PC-9 (cell line): Measurements from ENCODE around the gene SGO2. TPM values are rescaled to one million over a fixed set of nuclear protein-coding genes. Genes with fewer than 3 reads are reported as not detected.

Experiments
- BruUV-seq: library from RNA; stranded (reverse); fragments of 400-500 nt; replicated peaks from 2 replicates; lab custom pipeline; 2021; lab: Mats Ljungman, UMichigan
- CTCF ChIA-PET: fragments of 300-600 bp; sonication (Branson Sonifier 250); formaldehyde crosslinking; loops from one replicate; lab custom pipeline; 2022; ENCODE audit warnings: antibody characterized with exemption; lab: Charles Lee
- POLR2A ChIA-PET: fragments of 300-600 bp; sonication (Branson Sonifier 250); formaldehyde crosslinking; loops from one replicate; lab custom pipeline; 2022; ENCODE audit warnings: antibody characterized with exemption; ENCODE audit not compliant: unreplicated experiment; lab: Charles Lee
- DNase-seq, 2 experiments: peaks; one replicate each; pipeline versions ENCODE4 v3.0.0 to v3.0.0-alpha.2; 2015 to 2022; ENCODE audit warnings: mixed read lengths in 1 of 2
- H2AFZ ChIP-seq: fragments of 200-600 bp; sonication (generic); 2 replicates; pipeline ENCODE4 v1.8.1; 2017; ENCODE audit warnings: antibody characterized with exemption
- H3F3A ChIP-seq: fragments of 200-600 bp; sonication (generic); 2 replicates; pipeline ENCODE4 v1.8.1; 2017; ENCODE audit warnings: antibody characterized with exemption, mild to moderate bottlenecking, low read depth; ENCODE audit not compliant: insufficient read depth
- H3K27ac ChIP-seq: fragments of 200-600 bp; sonication (generic); 2 replicates; pipeline ENCODE4 v1.6.1; 2016; ENCODE audit warnings: mixed run types
- H3K27me3 ChIP-seq: fragments of 200-600 bp; sonication (generic); 2 replicates; pipeline ENCODE4 v1.6.1; 2016; ENCODE audit warnings: low read depth, mixed run types; ENCODE audit not compliant: insufficient read depth
- H3K36me3 ChIP-seq: fragments of 200-600 bp; sonication (generic); 2 replicates; pipeline ENCODE4 v1.6.1; 2016; ENCODE audit warnings: low read depth, mixed run types
- H3K4me1 ChIP-seq: fragments of 200-600 bp; sonication (generic); replicated peaks from 2 replicates; pipeline ENCODE4 v1.6.1; 2016; ENCODE audit warnings: mixed run types; ENCODE audit not compliant: insufficient read depth
- H3K4me2 ChIP-seq: fragments of 200-600 bp; sonication (generic); 2 replicates; pipeline ENCODE4 v1.6.1; 2017; ENCODE audit warnings: mixed run types
- H3K4me3 ChIP-seq: fragments of 200-600 bp; sonication (generic); 2 replicates; pipeline ENCODE4 v1.6.1; 2016; ENCODE audit warnings: mixed run types
- H3K79me2 ChIP-seq: fragments of 200-600 bp; sonication (generic); 2 replicates; pipeline ENCODE4 v1.6.1; 2017; ENCODE audit warnings: low read depth, mixed run types
- H3K9me2 ChIP-seq: fragments of 200-600 bp; sonication (generic); 2 replicates; pipeline ENCODE4 v1.8.1; 2017; ENCODE audit warnings: mild to moderate bottlenecking; ENCODE audit not compliant: insufficient read depth
- H3K9me3 ChIP-seq: fragments of 200-600 bp; sonication (generic); 2 replicates; pipeline ENCODE4 v1.8.1; 2016; ENCODE audit warnings: low read depth; ENCODE audit not compliant: insufficient read depth
- H4K20me1 ChIP-seq: fragments of 200-600 bp; sonication (generic); 2 replicates; pipeline ENCODE4 v1.8.1; 2017; ENCODE audit not compliant: insufficient read depth
- EZH2 ChIP-seq: fragments of 200-600 bp; sonication (generic); IDR thresholded peaks from 2 replicates; pipeline ENCODE4 v1.8.0; 2017; ENCODE audit warnings: antibody characterized with exemption, low read depth
- intact Hi-C: fragments of 100-400 bp; cut with micrococcal nuclease; formaldehyde crosslinking; loops from one replicate; pipeline ENCODE4 v1.10.0; 2022; ENCODE audit not compliant: unreplicated experiment
- total RNA-seq: library from RNA; stranded (reverse); gene quantifications from 2 replicates; pipeline ENCODE4 v1.2.3, GENCODE V29; 2021
- TF ChIP-seq, protein P1 (sequence below): fragments of 200-600 bp; sonication (generic); conservative IDR thresholded peaks from 2 replicates; pipeline ENCODE4 v1.6.1; 2017; ENCODE audit warnings: mixed run types, antibody characterized with exemption, mild to moderate bottlenecking, moderate library complexity

The SGO2 gene
- total RNA-seq, 1 experiment from 2014 or later = 25.0 TPM

DNA sequence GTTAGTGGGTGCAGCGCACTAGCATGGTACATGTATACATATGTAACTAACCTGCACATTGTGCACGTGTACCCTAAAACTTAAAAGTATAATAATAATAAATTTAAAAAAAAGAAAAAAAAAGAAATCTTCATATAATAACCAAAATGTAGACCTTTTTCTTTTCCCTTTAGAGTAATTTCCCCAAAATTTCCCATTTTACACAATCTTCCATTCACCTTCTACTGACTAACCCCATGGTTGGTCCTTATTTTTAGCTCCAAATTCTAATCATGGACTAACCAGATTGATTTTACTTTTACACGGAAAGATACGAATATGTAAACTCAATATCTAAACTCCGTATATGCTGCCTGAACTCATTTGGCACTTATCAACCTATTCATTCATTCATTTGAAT is 23.8 kb upstream of the SGO2 start:
- Histone ChIP-seq H3K9me2 (no peaks in the 10 kb centered on the region), H3F3A (no peaks in the 10 kb centered on the region), H3K9me3 (no peaks in the 10 kb centered on the region), H3K79me2 (no peaks in the 10 kb centered on the region), H3K36me3 (0 out of 2 replicates have a peak, but pooled peaks cover 7% of the 10 kb centered on the region), H3K27ac (no peak overlapping the region), H3K4me2 (no peak overlapping the region), H2AFZ (no peak overlapping the region), H3K27me3 (no peaks in the 10 kb centered on the region), H3K4me3 (no peak overlapping the region), H4K20me1 (no peaks in the 10 kb centered on the region), H3K4me1 (no peaks in the 10 kb centered on the region)
- TF ChIP-seq, protein P1, sequence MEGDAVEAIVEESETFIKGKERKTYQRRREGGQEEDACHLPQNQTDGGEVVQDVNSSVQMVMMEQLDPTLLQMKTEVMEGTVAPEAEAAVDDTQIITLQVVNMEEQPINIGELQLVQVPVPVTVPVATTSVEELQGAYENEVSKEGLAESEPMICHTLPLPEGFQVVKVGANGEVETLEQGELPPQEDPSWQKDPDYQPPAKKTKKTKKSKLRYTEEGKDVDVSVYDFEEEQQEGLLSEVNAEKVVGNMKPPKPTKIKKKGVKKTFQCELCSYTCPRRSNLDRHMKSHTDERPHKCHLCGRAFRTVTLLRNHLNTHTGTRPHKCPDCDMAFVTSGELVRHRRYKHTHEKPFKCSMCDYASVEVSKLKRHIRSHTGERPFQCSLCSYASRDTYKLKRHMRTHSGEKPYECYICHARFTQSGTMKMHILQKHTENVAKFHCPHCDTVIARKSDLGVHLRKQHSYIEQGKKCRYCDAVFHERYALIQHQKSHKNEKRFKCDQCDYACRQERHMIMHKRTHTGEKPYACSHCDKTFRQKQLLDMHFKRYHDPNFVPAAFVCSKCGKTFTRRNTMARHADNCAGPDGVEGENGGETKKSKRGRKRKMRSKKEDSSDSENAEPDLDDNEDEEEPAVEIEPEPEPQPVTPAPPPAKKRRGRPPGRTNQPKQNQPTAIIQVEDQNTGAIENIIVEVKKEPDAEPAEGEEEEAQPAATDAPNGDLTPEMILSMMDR = no peak
- TF ChIP-seq EZH2 = no peak
- POLR2A ChIA-PET = no interaction called here
- no peak for DNase-seq
- CTCF ChIA-PET = interaction anchor here (0.6 kb wide), 1 partner anchor 107 kb away, joined by 3 read pairs; no protein-coding TSS in a partner anchor
- intact Hi-C loops = no loop called here
- no TSS peak for BruUV-seq

- Histone ChIP-seq H3K27ac (no peak overlapping the region), H3K36me3 (0 out of 2 replicates have a peak, but pooled peaks cover 7% of the 10 kb centered on the region), H4K20me1 (no peaks in the 10 kb centered on the region), H3K4me3 (no peak overlapping the region), H3K27me3 (no peaks in the 10 kb centered on the region), H3F3A (no peaks in the 10 kb centered on the region), H3K4me1 (peaks cover 15% of the 10 kb centered on the region; the same call in 1 of the 2 replicates), H3K4me2 (no peak overlapping the region), H3K9me2 (no peaks in the 10 kb centered on the region; the same call in 1 of the 2 replicates), H3K79me2 (peaks cover 12% of the 10 kb centered on the region; the same call in 1 of the 2 replicates), H2AFZ (no peak overlapping the region), H3K9me3 (no peaks in the 10 kb centered on the region)
- POLR2A ChIA-PET = no interaction called here
- TF ChIP-seq, protein P1 = no peak
- TF ChIP-seq EZH2 = no peak
- CTCF ChIA-PET = no interaction called here
- BruUV-seq = no TSS peak
- DNase-seq = no peak
- intact Hi-C loops = no loop called here
These were observed 19.3 kb upstream of the SGO2 start for GRCh38 chr2:200506679-200507078.

GRCh38 chr2:200507179-200507578 is 18.8 kb upstream of the SGO2 start:
- Histone ChIP-seq H3F3A (no peaks in the 10 kb centered on the region), H3K27me3 (no peaks in the 10 kb centered on the region), H4K20me1 (no peaks in the 10 kb centered on the region), H3K4me2 (no peak overlapping the region), H3K27ac (no peak overlapping the region), H3K4me1 (peaks cover 15% of the 10 kb centered on the region; the same call in 1 of the 2 replicates), H3K9me3 (no peaks in the 10 kb centered on the region), H2AFZ (no peak overlapping the region), H3K4me3 (no peak overlapping the region), H3K36me3 (0 out of 2 replicates have a peak, but pooled peaks cover 7% of the 10 kb centered on the region), H3K79me2 (peaks cover 12% of the 10 kb centered on the region; the same call in 1 of the 2 replicates), H3K9me2 (no peaks in the 10 kb centered on the region; the same call in 1 of the 2 replicates)
- intact Hi-C loops = no loop called here
- no TSS peak for BruUV-seq
- no peak for DNase-seq
- no peak for TF ChIP-seq EZH2
- TF ChIP-seq, protein P1 = no peak
- ChIA-PET POLR2A (no interaction called here), CTCF (no interaction called here)
